IMR-90 (cell line): ENCODE measurements around the gene RAVER1. TPM values are rescaled to one million over a fixed set of nuclear protein-coding genes. Genes with fewer than 3 reads are reported as not detected.

Experiments
- ATAC-seq: fragments of 200-7000 bp; cut with Tn5 transposase; 2 replicates; pipeline ENCODE4 v1.9.1; 2020; ENCODE audit warnings: low read depth, mild to moderate bottlenecking, moderate library complexity
- BruUV-seq: library from RNA; stranded (reverse); fragments of 400-500 nt; replicated peaks from 2 replicates; lab custom pipeline; 2021; lab: Mats Ljungman, UMichigan
- CTCF ChIA-PET: fragments of 300-600 bp; formaldehyde crosslinking; extraction: SDS; loops from one replicate; lab custom pipeline; 2021; ENCODE audit warnings: antibody characterized with exemption; lab: Yijun Ruan, JAX
- POLR2A ChIA-PET: fragments of 300-600 bp; sonication (Branson Sonifier 250); formaldehyde crosslinking; loops from one replicate; lab custom pipeline; 2022; ENCODE audit warnings: antibody characterized with exemption; ENCODE audit not compliant: unreplicated experiment; lab: Charles Lee
- DNase-seq: peaks from one replicate; pipeline ENCODE4 v3.0.0; 2013
- H2AFZ ChIP-seq: replicated peaks from 2 replicates; pipeline ENCODE3; 2013; ENCODE audit warnings: low read length, mild to moderate bottlenecking; ENCODE audit not compliant: poor library complexity
- H2AK5ac ChIP-seq: 2 replicates; pipeline ENCODE4 v1.6.1; 2013; ENCODE audit warnings: low read depth, low read length, inconsistent platforms
- H2AK9ac ChIP-seq: replicated peaks from 2 replicates; pipeline ENCODE3; 2013; ENCODE audit warnings: mild to moderate bottlenecking, low read depth, low read length, moderate library complexity; ENCODE audit not compliant: poor library complexity
- H2BK120ac ChIP-seq: 2 replicates; pipeline ENCODE4 v1.6.1; 2013; ENCODE audit warnings: low read depth, low read length, inconsistent platforms
- H2BK15ac ChIP-seq: 3 replicates; pipeline ENCODE4 v1.6.1; 2013; ENCODE audit warnings: low read depth, low read length, inconsistent platforms
- H2BK20ac ChIP-seq: 2 replicates; pipeline ENCODE4 v1.6.1; 2013; ENCODE audit warnings: low read depth, mild to moderate bottlenecking, inconsistent platforms, low read length, moderate library complexity
- H2BK5ac ChIP-seq: 2 replicates; pipeline ENCODE4 v1.6.1; 2013; ENCODE audit warnings: mild to moderate bottlenecking, low read depth, low read length, inconsistent platforms; ENCODE audit not compliant: poor library complexity, severe bottlenecking
- H3K14ac ChIP-seq: replicated peaks from 2 replicates; pipeline ENCODE4 v1.6.1; 2013; ENCODE audit warnings: low read depth, low read length, inconsistent platforms
- H3K18ac ChIP-seq: 2 replicates; pipeline ENCODE4 v1.6.1; 2013; ENCODE audit warnings: low read depth, low read length, control low read depth
- H3K23ac ChIP-seq: 2 replicates; pipeline ENCODE4 v1.6.1; 2013; ENCODE audit warnings: low read depth, low read length, inconsistent platforms
- H3K27ac ChIP-seq: 2 replicates; pipeline ENCODE4 v1.5.1; 2013; ENCODE audit warnings: mild to moderate bottlenecking, control low read depth, low read length; ENCODE audit not compliant: insufficient read depth
- H3K27me3 ChIP-seq: 2 replicates; pipeline ENCODE4 v1.6.1; 2013; ENCODE audit warnings: low read length; ENCODE audit not compliant: control insufficient read depth, insufficient read depth
- H3K36me3 ChIP-seq: 2 replicates; pipeline ENCODE4 v1.6.1; 2013; ENCODE audit warnings: low read length, mixed read lengths; ENCODE audit not compliant: control insufficient read depth, insufficient read depth
- H3K4ac ChIP-seq: 2 replicates; pipeline ENCODE4 v1.6.1; 2013; ENCODE audit warnings: low read depth, low read length, inconsistent platforms
- H3K4me1 ChIP-seq: 2 replicates; pipeline ENCODE4 v1.6.1; 2013; ENCODE audit warnings: low read length, mixed read lengths; ENCODE audit not compliant: control insufficient read depth, insufficient read depth
- H3K4me2 ChIP-seq: 2 replicates; pipeline ENCODE4 v1.6.1; 2013; ENCODE audit warnings: low read depth, mild to moderate bottlenecking, control low read depth, low read length, moderate library complexity
- H3K4me3 ChIP-seq: 2 replicates; pipeline ENCODE4 v1.5.1; 2013; ENCODE audit warnings: low read depth, mild to moderate bottlenecking, control low read depth, low read length, moderate library complexity; ENCODE audit not compliant: insufficient read depth
- H3K56ac ChIP-seq: 2 replicates; pipeline ENCODE4 v1.6.1; 2013; ENCODE audit warnings: low read length, inconsistent platforms; ENCODE audit not compliant: insufficient read depth; ENCODE audit errors: extremely low read depth
- H3K79me1 ChIP-seq, 2 experiments: 2 replicates each; pipeline ENCODE4 v1.6.1; 2013; ENCODE audit warnings: low read length in 2 of 2, inconsistent platforms in 1 of 2, low read depth in 1 of 2
- H3K9ac ChIP-seq: 2 replicates; pipeline ENCODE4 v1.6.1; 2013; ENCODE audit warnings: low read depth, low read length, control low read depth
- H3K9me1 ChIP-seq: 2 replicates; pipeline ENCODE4 v1.6.1; 2013; ENCODE audit warnings: low read length, inconsistent platforms; ENCODE audit not compliant: insufficient read depth
- H3K9me3 ChIP-seq: 2 replicates; pipeline ENCODE4 v1.6.1; 2013; ENCODE audit warnings: low read length; ENCODE audit not compliant: control insufficient read depth, insufficient read depth
- H4K20me1 ChIP-seq: 2 replicates; pipeline ENCODE4 v1.6.1; 2013; ENCODE audit warnings: low read length, inconsistent platforms; ENCODE audit not compliant: insufficient read depth
- H4K5ac ChIP-seq: 2 replicates; pipeline ENCODE4 v1.6.1; 2013; ENCODE audit warnings: mild to moderate bottlenecking, low read depth, low read length, control low read depth
- H4K8ac ChIP-seq, 2 experiments: 2 replicates each; pipeline ENCODE4 v1.6.1; 2013; ENCODE audit warnings: low read depth in 2 of 2, low read length in 2 of 2, control low read depth in 1 of 2, inconsistent platforms in 1 of 2
- H4K91ac ChIP-seq: 2 replicates; pipeline ENCODE4 v1.6.1; 2013; ENCODE audit warnings: low read depth, low read length, inconsistent platforms; ENCODE audit not compliant: insufficient read depth
- BHLHE40 ChIP-seq: fragments of 150-350 bp; IDR thresholded peaks from 2 replicates; pipeline ENCODE4 v1.6.1; 2016; ENCODE audit warnings: mild to moderate bottlenecking, low read depth, low read length
- CEBPB ChIP-seq: IDR thresholded peaks from 2 replicates; pipeline ENCODE4 v1.6.1; 2012; ENCODE audit warnings: low read depth, low read length, improper control_type of control experiment
- CHD1 ChIP-seq: IDR thresholded peaks from 2 replicates; pipeline ENCODE4 v1.6.1; 2012; ENCODE audit warnings: low read depth, low read length, improper control_type of control experiment
- CTCF ChIP-seq: conservative IDR thresholded peaks from 2 replicates; pipeline ENCODE4 v1.5.1; 2012; ENCODE audit warnings: mild to moderate bottlenecking, low read depth, low read length, improper control_type of control experiment
- ELK1 ChIP-seq: fragments of 150-350 bp; IDR thresholded peaks from 2 replicates; pipeline ENCODE4 v1.6.1; 2016; ENCODE audit warnings: low read depth, mild to moderate bottlenecking, low read length, moderate library complexity, borderline replicate concordance
- FOS ChIP-seq: fragments of 150-350 bp; IDR thresholded peaks from 2 replicates; pipeline ENCODE4 v1.6.1; 2016; ENCODE audit warnings: low read depth, low read length
- MAFK ChIP-seq: IDR thresholded peaks from 2 replicates; pipeline ENCODE4 v1.6.1; 2012; ENCODE audit warnings: low read depth, low read length, improper control_type of control experiment
- MAZ ChIP-seq: IDR thresholded peaks from 2 replicates; pipeline ENCODE4 v1.6.1; 2012; ENCODE audit warnings: low read depth, mild to moderate bottlenecking, low read length, improper control_type of control experiment, moderate library complexity, borderline replicate concordance
- MXI1 ChIP-seq: IDR thresholded peaks from 2 replicates; pipeline ENCODE4 v1.6.1; 2012; ENCODE audit warnings: low read depth, mild to moderate bottlenecking, low read length, moderate library complexity, borderline replicate concordance
- NFE2L2 ChIP-seq: fragments of 150-350 bp; IDR thresholded peaks from 2 replicates; pipeline ENCODE4 v1.6.1; 2016; ENCODE audit warnings: low read depth, mild to moderate bottlenecking, low read length
- POLR2A ChIP-seq: IDR thresholded peaks from 2 replicates; pipeline ENCODE4 v1.6.1; 2012; ENCODE audit warnings: mild to moderate bottlenecking, low read depth, low read length
- RAD21 ChIP-seq: IDR thresholded peaks from 2 replicates; pipeline ENCODE4 v1.6.1; 2012; ENCODE audit warnings: low read length, improper control_type of control experiment
- RCOR1 ChIP-seq: IDR thresholded peaks from 2 replicates; pipeline ENCODE4 v1.6.1; 2012; ENCODE audit warnings: mild to moderate bottlenecking, low read length, improper control_type of control experiment; ENCODE audit not compliant: insufficient replicate concordance
- RFX5 ChIP-seq: IDR thresholded peaks from 2 replicates; pipeline ENCODE4 v1.8.0; 2012; ENCODE audit warnings: low read depth, mild to moderate bottlenecking, low read length, moderate library complexity
- SMC3 ChIP-seq: fragments of 150-350 bp; IDR thresholded peaks from 2 replicates; pipeline ENCODE4 v1.6.1; 2016; ENCODE audit warnings: low read depth, mild to moderate bottlenecking, antibody characterized with exemption, low read length, moderate library complexity
- USF2 ChIP-seq: fragments of 150-350 bp; IDR thresholded peaks from 2 replicates; pipeline ENCODE4 v1.6.1; 2017; ENCODE audit warnings: mild to moderate bottlenecking, antibody characterized with exemption, low read length, low read depth
- WGBS, 2 experiments: methylation state at CpG; one replicate each; pipeline versions ENCODE4 v1.1.5 to v1.1.7; 2013; ENCODE audit warnings: missing lambda C conversion rate in 2 of 2; ENCODE audit not compliant: insufficient read length in 1 of 2; ENCODE audit errors: extremely low coverage in 2 of 2; 5-methylcytosine and 5-hydroxymethylcytosine counted together
- dilution Hi-C: fragments of 300-500 bp; cut with HindIII; formaldehyde crosslinking; loops from one replicate; pipeline ENCODE4 v1.14.3; 2018; ENCODE audit warnings: low sequenced_read_pairs; ENCODE audit not compliant: unreplicated experiment
- in situ Hi-C: fragments of 300-500 bp; cut with MboI; formaldehyde crosslinking; loops from 3 replicates; pipeline ENCODE4 v1.14.3; 2019; ENCODE audit warnings: low sequenced_read_pairs, inconsistent platforms, mixed read lengths
- intact Hi-C: fragments of 100-400 bp; cut with micrococcal nuclease; formaldehyde crosslinking; loops from 2 replicates; pipeline ENCODE4 v1.10.0; 2022
- polyA plus RNA-seq, 3 experiments: library from polyadenylated mRNA; depleted of rRNA; stranded (reverse); fragments of >200 nt; gene quantifications; 2 replicates each; pipeline ENCODE4 v1.2.3, GENCODE V29; 2012; ENCODE audit warnings: low replicate concordance in 1 of 3
- total RNA-seq: library from RNA; depleted of rRNA; stranded (reverse); fragments of >200 nt; gene quantifications from 2 replicates; pipeline ENCODE4 v1.2.3, GENCODE V29; 2012

Gene RAVER1
- total and polyA plus RNA-seq, 2 of the 4 experiments (the other 2 are of a cell fraction): 2.7 to 18.1 TPM

- ATAC-seq: no peak
- H4K8ac ChIP-seq: no peak overlapping the region
These were observed 7.6 kb downstream of the RAVER1 start for GRCh38 chr19:10325732-10326131.

More at GRCh38 chr19:10325732-10326131, 7.6 kb downstream of the RAVER1 start:
- ChIA-PET POLR2A (no interaction called here), CTCF (no interaction called here)
- H3K36me3 ChIP-seq: peaks cover 84% of the 10 kb centered on the region
- intact Hi-C loops: no loop called here
- no peak overlapping the region for H3K4me2 ChIP-seq
- no peak overlapping the region for H2AFZ ChIP-seq
- peaks cover 26 to 44% of the 10 kb centered on the region in 2 experiments; a peak in 3 of 4 replicates for H3K79me1 ChIP-seq
- H2BK5ac ChIP-seq: no peak overlapping the region
- 100% methylated on average over 2 of the region's 8 CpGs; no CpG with 5 or more reads in 1 of the 2 experiments for WGBS, 2 experiments
- no peak overlapping the region for H2BK20ac ChIP-seq
- H4K20me1 ChIP-seq: peaks cover 16% of the 10 kb centered on the region; the same call in 1 of the 2 replicates
- H3K18ac ChIP-seq: no peak overlapping the region
- H2AK9ac ChIP-seq: no peak overlapping the region
- H3K56ac ChIP-seq: no peak overlapping the region
- H3K4me3 ChIP-seq: no peak overlapping the region
- dilution Hi-C loops: no loop called here
- no peak overlapping the region for H4K91ac ChIP-seq
- H3K14ac ChIP-seq: no peak overlapping the region
- H2BK15ac ChIP-seq: no peak overlapping the region
- no peak overlapping the region for H2AK5ac ChIP-seq
- in situ Hi-C loops: no loop called here
- H2BK120ac ChIP-seq: no peak overlapping the region
- no peaks in the 10 kb centered on the region for H3K27me3 ChIP-seq
- no peak for TF ChIP-seq POLR2A
- TF ChIP-seq ELK1: no peak
- no peak for TF ChIP-seq MAZ
- TF ChIP-seq BHLHE40: no peak
- no peak for TF ChIP-seq MAFK
- TF ChIP-seq SMC3: no peak
- no peak for TF ChIP-seq RFX5
- TF ChIP-seq CHD1: no peak
- no peak for TF ChIP-seq CEBPB
- TF ChIP-seq NFE2L2: no peak
- TF ChIP-seq CTCF: no peak
- no peak for TF ChIP-seq FOS
- no peak for TF ChIP-seq RCOR1
- no peak for TF ChIP-seq MXI1
- TF ChIP-seq USF2: no peak
- no peak for TF ChIP-seq RAD21
- no peaks in the 10 kb centered on the region; the same call in 1 of the 2 replicates for H3K9me1 ChIP-seq
- DNase-seq: no peak
- no peaks in the 10 kb centered on the region for H3K4me1 ChIP-seq
- no peak overlapping the region for H3K9ac ChIP-seq
- H3K9me3 ChIP-seq: no peaks in the 10 kb centered on the region
- no TSS peak for BruUV-seq
- H4K5ac ChIP-seq: no peak overlapping the region
- H3K23ac ChIP-seq: no peak overlapping the region
- no peak overlapping the region for H3K4ac ChIP-seq
- H3K27ac ChIP-seq: no peak overlapping the region
